Left lung (tissue), 10 donors: Measurements from ENCODE around the gene HOXA7. TPM values are rescaled to one million over a fixed set of nuclear protein-coding genes. Genes with fewer than 3 reads are reported as not detected.

Source experiments
- ATAC-seq: fragments of 200-7000 bp; cut with Tn5 transposase; one replicate; pipeline ENCODE4 v1.9.1; 2020; ENCODE audit warnings: moderate library complexity
- DNase-seq, 4 donors: peaks; one replicate each; pipeline ENCODE4 v3.0.0-alpha.2; 2013 to 2020
- H3K27ac ChIP-seq, 2 donors: fragments of 200-600 bp; sonication (generic) in 1 of 2; one replicate each; pipeline versions ENCODE4 v1.5.0 to v1.8.0; 2020 to 2021
- H3K27me3 ChIP-seq, 2 donors: fragments of 200-600 bp; sonication (generic) in 1 of 2; one replicate each; pipeline versions ENCODE4 v1.5.0 to v1.8.0; 2020 to 2021
- H3K36me3 ChIP-seq, 2 donors: fragments of 200-600 bp; sonication (generic) in 1 of 2; one replicate each; pipeline versions ENCODE4 v1.5.0 to v1.8.0; 2020 to 2021
- H3K4me1 ChIP-seq, 2 donors: fragments of 200-600 bp; one replicate each; pipeline ENCODE4 v1.8.0; 2021
- H3K4me3 ChIP-seq, 2 donors: fragments of 200-600 bp; sonication (generic) in 1 of 2; one replicate each; pipeline versions ENCODE4 v1.5.0 to v1.8.0; 2020 to 2021; ENCODE audit warnings: mild to moderate bottlenecking in 1 of 2
- H3K9me3 ChIP-seq, 2 donors: fragments of 200-600 bp; sonication (generic) in 1 of 2; one replicate each; pipeline versions ENCODE4 v1.5.0 to v1.8.0; 2020 to 2021
- CTCF ChIP-seq, 2 donors: fragments of 200-600 bp; sonication (generic) in 1 of 2; IDR thresholded peaks; one replicate each; pipeline versions ENCODE4 v1.5.0 to v1.8.0; 2021; ENCODE audit warnings: antibody characterized with exemption in 2 of 2
- intact Hi-C, 2 donors: fragments of 100-400 bp; cut with DNase I; formaldehyde crosslinking; loops; one replicate each; pipeline versions ENCODE4 v1.11.2 to v1.14.2; 2022
- polyA plus RNA-seq, 6 donors: library from polyadenylated mRNA; unstranded; fragments of 120-200 nt; gene quantifications; one replicate each; pipeline ENCODE4 v1.2.1, GENCODE V29; 2013; ENCODE audit not compliant: insufficient read length in 6 of 6
- total RNA-seq, 2 donors: library from RNA; stranded (reverse); fragmentation: NEBNext Ultra II Directional; extraction: Animal tissue kit (Norgen Biotek cat#: 25700); gene quantifications; one replicate each; pipeline ENCODE4 v1.2.1, GENCODE V29; 2021
- donor health status: DM: no; HTN: yes; CAD: no.
- donor health status: DM: no; HTN: no; CAD: no.

HOXA7 gene
- total and polyA plus RNA-seq, 8 donors: 1.3 to 6.4 (median 4.9) TPM

- peaks cover 5 to 34% of the 10 kb centered on the region in 2 donors for H3K4me1 ChIP-seq
- intact Hi-C loops: no loop called here
- H3K36me3 ChIP-seq: no peaks in the 10 kb centered on the region
- ATAC-seq: no peak
- peak overlapping the region in 1 of 2 donors; percentile 75 for H3K27ac ChIP-seq
- peak in 2 of 4 donors; percentile 31 to 47 for DNase-seq
- TF ChIP-seq CTCF (IDR thresholded peaks at IDR 0.05): no peak
- H3K4me3 ChIP-seq: peak overlapping the region; percentile 46 to 52
- peaks cover 86 to 100% of the 10 kb centered on the region in 2 donors for H3K27me3 ChIP-seq
- H3K9me3 ChIP-seq: no peaks in the 10 kb centered on the region
Measured at GRCh38 chr7:27156916-27157701, 634 bp upstream of the HOXA7 start.

- H3K4me3 ChIP-seq: peak overlapping the region; percentile 46 to 52
- H3K4me1 ChIP-seq: peaks cover 5 to 35% of the 10 kb centered on the region in 2 donors
- no peak for TF ChIP-seq CTCF (IDR thresholded peaks at IDR 0.05)
- peak overlapping the region; percentile 58 to 75 for H3K27ac ChIP-seq
- ATAC-seq (peak; percentile 7), DNase-seq (peak in 2 of 4 donors; percentile 37 to 80)
- peaks cover 94 to 100% of the 10 kb centered on the region in 2 donors for H3K27me3 ChIP-seq
- H3K9me3 ChIP-seq: no peaks in the 10 kb centered on the region
- H3K36me3 ChIP-seq: no peaks in the 10 kb centered on the region
- intact Hi-C loops: no loop called here
Measured at GRCh38 chr7:27155816-27156507, 513 bp downstream of the HOXA7 start.

- H3K4me3 ChIP-seq: peak overlapping the region; percentile 46 to 52
- H3K9me3 ChIP-seq: no peaks in the 10 kb centered on the region
- DNase-seq (peak in 2 of 4 donors; percentile 29 to 65), ATAC-seq (no peak)
- peaks cover 93 to 100% of the 10 kb centered on the region in 2 donors for H3K27me3 ChIP-seq
- no peak for TF ChIP-seq CTCF (IDR thresholded peaks at IDR 0.05)
- H3K27ac ChIP-seq: peak overlapping the region; percentile 58 to 75
- peaks cover under 1 to 35% of the 10 kb centered on the region in 2 donors for H3K4me1 ChIP-seq
- intact Hi-C loops: no loop called here
- H3K36me3 ChIP-seq: no peaks in the 10 kb centered on the region
Measured at GRCh38 chr7:27154901-27155815, 1.3 kb downstream of the HOXA7 start.

- H3K4me1 ChIP-seq: peaks cover 0 to 35% of the 10 kb centered on the region in 2 donors
- H3K36me3 ChIP-seq: no peaks in the 10 kb centered on the region
- H3K9me3 ChIP-seq: no peaks in the 10 kb centered on the region
- H3K27me3 ChIP-seq: peaks cover 92 to 100% of the 10 kb centered on the region in 2 donors
- DNase-seq (peak in 2 of 4 donors; percentile 25 to 61), ATAC-seq (no peak)
- TF ChIP-seq CTCF (IDR thresholded peaks at IDR 0.05): no peak
- intact Hi-C loops: no loop called here
- no peak overlapping the region for H3K27ac ChIP-seq
- no peak overlapping the region for H3K4me3 ChIP-seq
Measured at GRCh38 chr7:27154369-27154768, 2.1 kb downstream of the HOXA7 start.
